Keratinocyte (primary cell): Measurements from ENCODE around the gene ZC3H4.

ENCODE experiments used
- CTCF ChIP-seq, 3 experiments: IDR thresholded peaks in 1 of 3; conservative IDR thresholded peaks in 1 of 3; optimal IDR thresholded peaks in 1 of 3; 2 replicates in 2 of 3; 3 replicates in 1 of 3; pipeline versions ENCODE3 to v1.5.1; 2011; ENCODE audit warnings: low read length in 3 of 3, mild to moderate bottlenecking in 3 of 3, moderate library complexity in 2 of 3, control low read depth in 1 of 3, inconsistent platforms in 1 of 3; ENCODE audit not compliant: insufficient read depth in 2 of 3; ENCODE audit errors: extremely low read depth in 1 of 3
- EZH2 ChIP-seq: IDR thresholded peaks from one replicate; pipeline ENCODE4 v1.6.1; 2012; ENCODE audit warnings: inconsistent platforms, mild to moderate bottlenecking, low read length, moderate library complexity

GRCh38 chr19:47040869-47041268 lies 72.7 kb downstream of the ZC3H4 start:
- no peak for TF ChIP-seq CTCF (optimal IDR thresholded peaks at IDR 0.05 in 1 of 3, IDR thresholded peaks at IDR 0.05 in 1 of 3, conservative IDR thresholded peaks at IDR 0.05 in 1 of 3; ENCODE audit: extremely low read depth in 1 of 3, insufficient read depth in 2 of 3, low read length in 3 of 3)
- TF ChIP-seq EZH2: no peak
